B cell (primary cell): ENCODE results near the gene DHX57.

ENCODE experiments used
- EZH2 ChIP-seq: IDR thresholded peaks from 2 replicates; pipeline ENCODE4 v1.6.1; 2012; ENCODE audit warnings: borderline replicate concordance, low read depth, mild to moderate bottlenecking, moderate library complexity, low read length; ENCODE audit not compliant: insufficient read depth, poor library complexity, severe bottlenecking
- TF ChIP-seq, protein P1 (sequence below): fragments of 200-600 bp; IDR thresholded peaks from one replicate; pipeline ENCODE4 v1.8.0; 2022; ENCODE audit warnings: antibody characterized with exemption, mild to moderate bottlenecking

DNA sequence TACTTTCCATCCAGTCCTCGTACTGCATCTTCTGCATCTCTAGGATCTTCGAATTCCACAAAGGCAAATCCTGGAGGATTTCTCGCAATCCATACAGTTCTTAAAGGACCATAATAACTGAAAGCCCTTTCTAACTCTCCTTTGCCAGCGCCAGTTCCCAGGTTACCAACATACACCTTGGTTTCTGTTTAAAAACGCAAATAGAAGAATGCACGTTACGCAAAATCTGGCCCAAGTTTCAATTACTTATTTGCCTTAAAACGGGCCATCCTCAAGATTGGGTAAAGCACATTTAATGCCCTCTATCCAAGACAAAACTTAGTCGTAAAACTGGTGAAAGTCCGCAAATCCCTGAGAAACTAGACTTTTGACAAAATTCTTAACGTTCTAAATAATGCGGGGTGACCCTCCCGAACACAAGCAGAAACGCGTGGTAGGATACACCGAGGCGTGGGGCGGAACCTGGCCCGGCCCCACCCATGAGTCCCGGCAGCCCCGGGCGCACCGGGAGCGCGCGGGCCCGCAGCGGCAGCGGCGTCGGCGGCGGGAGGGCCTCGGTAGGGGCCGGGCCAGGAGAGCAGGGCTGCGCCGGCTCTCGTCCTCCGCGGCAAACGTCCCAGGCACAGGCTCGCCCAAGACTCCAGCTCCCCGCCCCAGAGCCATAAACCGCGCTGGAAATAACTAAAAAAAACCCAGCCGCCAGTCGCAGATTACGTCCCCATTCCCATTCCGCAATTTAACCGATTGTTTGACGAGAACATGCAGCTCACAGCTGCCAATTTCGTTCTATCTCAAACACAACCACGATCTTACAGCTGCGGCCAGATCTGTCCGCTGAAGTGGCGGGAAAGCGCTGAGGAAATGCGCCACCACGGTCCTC, 125.5 kb downstream of the DHX57 start:
- TF ChIP-seq, protein P1, sequence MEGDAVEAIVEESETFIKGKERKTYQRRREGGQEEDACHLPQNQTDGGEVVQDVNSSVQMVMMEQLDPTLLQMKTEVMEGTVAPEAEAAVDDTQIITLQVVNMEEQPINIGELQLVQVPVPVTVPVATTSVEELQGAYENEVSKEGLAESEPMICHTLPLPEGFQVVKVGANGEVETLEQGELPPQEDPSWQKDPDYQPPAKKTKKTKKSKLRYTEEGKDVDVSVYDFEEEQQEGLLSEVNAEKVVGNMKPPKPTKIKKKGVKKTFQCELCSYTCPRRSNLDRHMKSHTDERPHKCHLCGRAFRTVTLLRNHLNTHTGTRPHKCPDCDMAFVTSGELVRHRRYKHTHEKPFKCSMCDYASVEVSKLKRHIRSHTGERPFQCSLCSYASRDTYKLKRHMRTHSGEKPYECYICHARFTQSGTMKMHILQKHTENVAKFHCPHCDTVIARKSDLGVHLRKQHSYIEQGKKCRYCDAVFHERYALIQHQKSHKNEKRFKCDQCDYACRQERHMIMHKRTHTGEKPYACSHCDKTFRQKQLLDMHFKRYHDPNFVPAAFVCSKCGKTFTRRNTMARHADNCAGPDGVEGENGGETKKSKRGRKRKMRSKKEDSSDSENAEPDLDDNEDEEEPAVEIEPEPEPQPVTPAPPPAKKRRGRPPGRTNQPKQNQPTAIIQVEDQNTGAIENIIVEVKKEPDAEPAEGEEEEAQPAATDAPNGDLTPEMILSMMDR, result no peak
- TF ChIP-seq EZH2, result no peak
